ENCODE data around the gene KCNK2.

The KCNK2 gene

GRCh38 chr1:215101511-215101910 lies 19.0 kb downstream of the KCNK2 start:
- no peak for DNase-seq

GRCh38 chr1:215104283-215104682 lies 21.7 kb downstream of the KCNK2 start:
- DNase-seq = no peak

GRCh38 chr1:215106067-215106466 lies 23.5 kb downstream of the KCNK2 start:
- DNase-seq = no peak

GRCh38 chr1:215109171-215109570 lies 26.6 kb downstream of the KCNK2 start:
- DNase-seq = no peak

GRCh38 chr1:215111916-215112315 lies 29.4 kb downstream of the KCNK2 start:
- no peak for DNase-seq

GRCh38 chr1:215113776-215114153 lies 31.2 kb downstream of the KCNK2 start:
- no peak for DNase-seq

GRCh38 chr1:215114154-215114933 lies 31.8 kb downstream of the KCNK2 start:
- no peak for DNase-seq

GRCh38 chr1:215115760-215116159 lies 33.2 kb downstream of the KCNK2 start:
- no peak for DNase-seq

- no peak for DNase-seq
These were observed 35.5 kb downstream of the KCNK2 start for GRCh38 chr1:215118081-215118480.

GRCh38 chr1:215119056-215119455 lies 36.5 kb downstream of the KCNK2 start:
- no peak for DNase-seq

GRCh38 chr1:215119719-215120365 lies 37.3 kb downstream of the KCNK2 start:
- DNase-seq = no peak

GRCh38 chr1:215128504-215128903 lies 46.0 kb downstream of the KCNK2 start:
- no peak for DNase-seq

GRCh38 chr1:215131291-215131690 lies 48.8 kb downstream of the KCNK2 start:
- DNase-seq = no peak

GRCh38 chr1:215132156-215132555 lies 49.6 kb downstream of the KCNK2 start:
- DNase-seq = no peak

- no peak for DNase-seq
These were observed 51.0 kb downstream of the KCNK2 start for GRCh38 chr1:215133532-215133931.

GRCh38 chr1:215137985-215138384 lies 55.4 kb downstream of the KCNK2 start:
- no peak for DNase-seq

- DNase-seq = no peak
These were observed 57.6 kb downstream of the KCNK2 start for GRCh38 chr1:215140135-215140534.

GRCh38 chr1:215141460-215141859 lies 58.9 kb downstream of the KCNK2 start:
- DNase-seq = no peak

- no peak for DNase-seq
These were observed 61.0 kb downstream of the KCNK2 start for GRCh38 chr1:215143497-215143896.

- peak; percentile 17 for DNase-seq
These were observed 63.9 kb downstream of the KCNK2 start for GRCh38 chr1:215146240-215146975.

- DNase-seq = no peak
These were observed 64.5 kb downstream of the KCNK2 start for GRCh38 chr1:215147024-215147423.

- DNase-seq = no peak
These were observed 69.5 kb downstream of the KCNK2 start for GRCh38 chr1:215151841-215152549.

GRCh38 chr1:215156232-215156631 lies 73.7 kb downstream of the KCNK2 start:
- no peak for DNase-seq
